GM12801 (cell line): Measurements from ENCODE around the gene LRFN2.

Experiments used
- TF ChIP-seq, protein P1 (sequence below): IDR thresholded peaks from one replicate; pipeline ENCODE4 v1.5.1; 2011; ENCODE audit warnings: control low read depth; ENCODE audit not compliant: insufficient read length; ENCODE audit errors: extremely low read depth

The LRFN2 gene

GRCh38 chr6:40587240-40588069 is at the start of gene LRFN2:
LRFN2 (minus strand) TSS chr6:40587364.
- TF ChIP-seq, protein P1, sequence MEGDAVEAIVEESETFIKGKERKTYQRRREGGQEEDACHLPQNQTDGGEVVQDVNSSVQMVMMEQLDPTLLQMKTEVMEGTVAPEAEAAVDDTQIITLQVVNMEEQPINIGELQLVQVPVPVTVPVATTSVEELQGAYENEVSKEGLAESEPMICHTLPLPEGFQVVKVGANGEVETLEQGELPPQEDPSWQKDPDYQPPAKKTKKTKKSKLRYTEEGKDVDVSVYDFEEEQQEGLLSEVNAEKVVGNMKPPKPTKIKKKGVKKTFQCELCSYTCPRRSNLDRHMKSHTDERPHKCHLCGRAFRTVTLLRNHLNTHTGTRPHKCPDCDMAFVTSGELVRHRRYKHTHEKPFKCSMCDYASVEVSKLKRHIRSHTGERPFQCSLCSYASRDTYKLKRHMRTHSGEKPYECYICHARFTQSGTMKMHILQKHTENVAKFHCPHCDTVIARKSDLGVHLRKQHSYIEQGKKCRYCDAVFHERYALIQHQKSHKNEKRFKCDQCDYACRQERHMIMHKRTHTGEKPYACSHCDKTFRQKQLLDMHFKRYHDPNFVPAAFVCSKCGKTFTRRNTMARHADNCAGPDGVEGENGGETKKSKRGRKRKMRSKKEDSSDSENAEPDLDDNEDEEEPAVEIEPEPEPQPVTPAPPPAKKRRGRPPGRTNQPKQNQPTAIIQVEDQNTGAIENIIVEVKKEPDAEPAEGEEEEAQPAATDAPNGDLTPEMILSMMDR = no peak

DNA sequence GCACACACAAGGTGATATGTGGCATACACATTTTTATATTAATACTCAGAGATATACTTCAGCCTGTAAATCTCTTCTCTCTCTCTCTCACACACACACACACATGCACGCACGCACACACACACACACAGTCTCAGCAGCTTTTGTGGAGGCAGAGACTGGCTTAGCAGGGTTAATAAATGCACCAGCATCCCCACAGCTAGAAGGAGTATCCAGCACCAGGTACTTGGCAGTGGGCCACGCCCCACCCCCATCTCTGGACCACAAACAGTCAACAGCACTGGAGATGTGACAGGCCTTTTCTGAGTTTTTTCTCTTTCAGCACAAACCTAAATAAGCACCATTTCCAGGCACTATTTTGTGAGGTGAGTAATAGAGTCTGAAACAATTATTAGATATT is 47.3 kb upstream of the LRFN2 start:
- TF ChIP-seq, protein P1 = no peak

GRCh38 chr6:40631744-40632143 is 44.6 kb upstream of the LRFN2 start:
- TF ChIP-seq, protein P1 = no peak

- TF ChIP-seq, protein P1 = no peak
Observed at GRCh38 chr6:40630488-40630887, 43.3 kb upstream of the LRFN2 start.

DNA sequence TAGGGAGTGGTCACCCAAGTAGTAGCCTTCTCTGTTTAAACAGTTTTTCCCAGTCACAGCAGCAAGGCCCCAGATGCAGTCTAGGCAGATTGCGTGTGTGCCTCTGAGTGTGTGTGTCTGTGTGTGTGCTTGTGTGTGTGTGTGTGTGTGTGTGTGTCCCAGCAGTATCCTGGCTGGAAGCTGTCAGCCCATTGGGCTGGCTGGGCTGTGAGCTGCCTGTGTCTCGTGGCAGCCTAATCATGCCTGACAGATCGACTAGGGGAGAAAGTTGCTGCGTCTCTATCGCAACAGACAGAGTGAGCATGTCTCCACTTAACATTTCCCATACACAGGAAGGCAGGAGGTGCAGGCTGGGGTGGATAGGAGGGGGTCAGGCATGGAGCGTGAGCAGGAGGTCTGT is 42.9 kb upstream of the LRFN2 start:
- TF ChIP-seq, protein P1 = no peak

GRCh38 chr6:40629463-40629862 is 42.3 kb upstream of the LRFN2 start:
- TF ChIP-seq, protein P1 = no peak

DNA sequence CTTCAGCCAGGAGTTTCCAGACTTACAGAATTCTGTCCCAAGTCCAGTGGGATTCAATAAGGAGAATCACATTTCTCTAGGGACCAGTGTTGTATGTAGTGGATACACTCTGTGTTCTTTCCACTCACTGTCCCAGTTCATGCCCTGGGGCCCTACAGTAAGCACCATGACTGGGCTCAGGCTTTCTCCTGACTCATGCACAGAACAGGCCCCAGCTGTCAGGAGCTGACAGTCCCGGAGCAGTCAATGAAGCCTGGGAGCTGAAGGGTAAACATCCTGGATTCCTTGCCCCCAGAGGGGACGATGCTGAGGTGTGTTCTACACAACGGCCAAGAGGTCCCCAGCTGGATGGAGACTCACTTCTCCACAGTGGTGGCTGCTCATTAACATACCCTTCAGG is 40.2 kb upstream of the LRFN2 start:
- TF ChIP-seq, protein P1 = no peak
